Hematopoietic multipotent progenitor cell treated with erythropoietin and hydrocortisone succinate and interleukin-3 and kit ligand, for 15 days (in vitro differentiated cells): ENCODE data around the gene ACOT2.

ENCODE experiments used
- DNase-seq: peaks from one replicate; pipeline ENCODE4 v3.0.0-alpha.2; 2015; ENCODE audit warnings: low spot score

Gene ACOT2

DNA sequence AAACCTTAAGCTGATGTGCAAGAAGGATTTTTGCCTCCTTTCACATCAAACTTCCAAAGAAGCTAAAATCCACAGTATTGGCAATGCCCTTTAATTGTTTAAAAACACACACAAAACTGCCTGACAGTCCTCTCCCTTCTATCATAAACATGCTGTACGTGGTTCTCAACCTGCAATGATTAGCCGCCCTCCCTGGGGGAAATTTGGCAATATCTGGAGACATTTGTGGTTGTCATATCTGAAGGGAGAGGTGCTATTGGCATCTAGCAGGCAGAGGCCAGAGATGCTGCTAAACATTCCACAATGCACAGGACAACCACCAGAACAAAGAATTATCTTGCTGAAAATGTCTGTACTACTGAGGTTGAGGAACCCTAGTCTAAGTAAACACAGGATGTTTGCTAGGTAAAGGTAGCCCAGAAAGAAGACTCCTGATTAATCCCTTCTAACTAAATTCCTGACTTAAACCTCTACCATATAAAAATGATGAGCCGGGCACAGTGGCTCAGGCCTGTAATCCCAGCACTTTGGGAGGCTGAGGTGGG, 44.5 kb downstream of the ACOT2 start:
- DNase-seq: no peak

DNA sequence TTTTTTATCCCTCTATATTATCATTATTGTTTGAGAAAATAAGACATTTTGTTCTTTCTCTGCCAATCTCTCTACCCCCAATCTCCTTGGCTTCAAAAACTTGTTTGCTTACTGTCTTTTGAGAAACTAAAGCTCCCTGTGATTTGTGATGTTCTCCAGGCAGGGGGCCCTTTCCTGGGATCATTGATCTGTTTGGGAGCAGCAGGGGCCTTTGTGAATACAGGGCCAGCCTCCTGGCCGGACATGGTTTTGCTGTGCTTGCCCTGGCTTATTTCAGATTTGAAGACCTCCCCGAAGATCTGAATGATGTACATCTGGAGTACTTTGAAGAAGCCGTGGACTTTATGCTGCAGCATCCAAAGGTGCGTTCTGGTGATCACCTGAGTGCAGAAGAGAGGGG, 47.8 kb downstream of the ACOT2 start:
- no peak for DNase-seq

DNA sequence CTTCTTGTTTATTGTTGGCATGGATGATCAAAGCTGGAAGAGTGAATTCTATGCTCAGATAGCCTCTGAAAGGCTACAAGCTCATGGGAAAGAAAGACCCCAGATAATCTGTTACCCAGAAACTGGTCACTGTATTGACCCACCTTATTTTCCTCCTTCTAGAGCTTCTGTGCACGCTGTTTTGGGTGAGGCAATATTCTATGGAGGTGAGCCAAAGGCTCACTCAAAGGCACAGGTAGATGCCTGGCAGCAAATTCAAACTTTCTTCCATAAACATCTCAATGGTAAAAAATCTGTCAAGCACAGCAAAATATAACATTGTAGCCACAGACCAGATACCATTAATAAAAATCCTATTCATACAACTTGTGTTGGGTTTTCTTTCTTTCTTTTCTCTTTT, 50.5 kb downstream of the ACOT2 start:
- no peak for DNase-seq

GRCh38 chr14:73620268-73620667, 51.3 kb downstream of the ACOT2 start:
- no peak for DNase-seq

GRCh38 chr14:73623504-73624054, 54.6 kb downstream of the ACOT2 start:
- DNase-seq: no peak
